NCI-H510A (cell line): Measurements from ENCODE around the gene ADARB2.
"Not testable (repeated sequence)": the region's sequence is repeated elsewhere in the genome, so short reads cannot be mapped to it uniquely, and the experiment has no call there.

ENCODE experiments used
- DNase-seq: peaks from one replicate; lab custom pipeline; 2025; lab: John Stamatoyannopoulos, UW

The ADARB2 gene

DNA sequence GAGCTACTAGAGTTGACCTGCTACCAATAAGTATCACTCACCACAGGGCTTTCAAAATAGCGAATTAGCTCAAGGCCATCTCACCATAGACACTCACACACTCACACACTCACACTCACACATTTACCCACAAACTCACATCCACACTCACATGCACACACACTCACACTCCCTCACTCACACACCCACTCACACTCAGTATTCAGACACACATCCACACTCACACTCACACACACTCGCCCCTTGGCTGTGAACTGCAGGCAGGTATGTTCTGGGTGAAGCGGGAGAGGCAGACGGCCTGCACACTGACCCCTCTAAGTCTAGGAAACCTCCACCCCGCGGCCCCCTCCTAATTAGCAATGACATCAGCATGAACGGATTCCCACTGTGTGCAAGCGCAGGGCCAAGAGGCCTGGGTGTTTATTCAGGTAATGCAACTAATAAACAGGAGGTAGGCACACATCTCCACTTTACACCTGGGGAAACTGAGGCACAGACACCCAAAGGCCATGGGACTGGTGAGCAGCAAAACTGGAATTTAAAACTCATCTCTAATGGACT lies 94.6 kb downstream of the ADARB2 start:
- no peak for DNase-seq

DNA sequence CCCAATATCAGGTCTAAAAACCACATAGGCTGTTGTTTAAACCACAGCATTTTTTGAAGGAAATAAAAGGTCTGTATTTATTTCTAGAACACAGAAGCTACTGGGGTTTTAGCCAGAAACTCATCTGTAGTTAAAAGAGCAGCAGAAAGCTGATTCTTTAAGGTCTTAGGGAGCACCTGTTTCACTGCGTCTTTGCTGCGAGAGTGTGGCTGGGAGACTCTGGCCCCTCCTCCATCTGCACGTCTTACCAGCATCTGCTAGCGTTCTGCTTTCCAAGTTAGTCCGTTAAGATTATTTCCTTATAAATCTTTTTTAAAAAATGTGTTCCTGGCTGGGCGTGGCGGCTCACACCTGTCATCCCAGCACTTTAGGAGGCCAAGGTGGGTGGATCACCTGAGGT lies 95.9 kb downstream of the ADARB2 start:
- no peak for DNase-seq

DNA sequence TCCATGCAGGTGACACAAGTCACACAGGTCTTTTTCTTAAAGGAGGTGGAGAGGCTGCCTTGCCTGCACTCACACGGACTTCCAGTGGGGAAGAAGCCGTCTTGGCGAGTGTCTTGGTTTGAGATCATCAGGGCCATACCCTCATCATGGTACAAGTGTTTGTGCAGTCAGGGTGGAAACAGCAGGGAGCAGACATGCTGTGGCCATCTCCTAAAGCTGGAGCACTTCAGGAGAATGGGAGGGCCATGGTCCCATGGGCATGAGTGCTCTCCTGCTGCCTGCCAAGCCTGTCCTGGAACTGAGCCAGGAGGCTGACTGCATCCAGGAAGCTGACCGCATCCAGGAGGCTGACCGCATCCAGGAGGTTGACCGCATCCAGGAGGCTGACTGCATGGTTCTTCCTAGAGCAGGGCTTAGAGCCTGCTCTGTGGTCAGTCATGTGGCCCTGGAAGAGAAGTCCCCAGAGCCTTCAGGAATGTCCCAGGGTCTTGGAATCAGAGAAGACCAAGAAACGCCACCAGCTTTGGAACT lies 98.4 kb downstream of the ADARB2 start:
- peak; percentile 74 for DNase-seq

- DNase-seq, result no peak
These were observed 102.0 kb downstream of the ADARB2 start for GRCh38 chr10:1635340-1635739.

- no peak for DNase-seq
These were observed 103.1 kb downstream of the ADARB2 start for GRCh38 chr10:1634239-1634638.

- DNase-seq, result no peak
These were observed 103.5 kb downstream of the ADARB2 start for GRCh38 chr10:1633783-1634182.

DNA sequence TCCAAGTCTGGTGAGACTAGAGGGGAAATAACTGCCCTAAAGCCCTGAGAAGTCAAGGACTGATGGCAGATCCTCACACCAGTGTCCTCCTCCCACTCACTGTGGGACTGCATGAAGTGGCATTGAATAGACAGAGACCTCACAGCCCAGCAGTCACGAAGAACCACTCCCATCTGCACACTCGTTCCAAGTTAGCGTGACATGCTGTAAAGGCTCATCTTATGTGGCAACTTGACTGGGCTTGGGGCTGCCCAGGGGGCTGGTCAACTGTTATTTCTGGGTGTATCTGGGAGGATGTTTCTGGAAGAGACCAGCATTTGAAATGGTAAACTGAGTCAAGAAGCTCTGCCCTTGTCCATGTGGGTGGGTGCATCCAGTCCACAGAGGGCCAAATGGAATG lies 104.7 kb downstream of the ADARB2 start:
- no peak for DNase-seq

GRCh38 chr10:1632141-1632540 lies 105.2 kb downstream of the ADARB2 start:
- DNase-seq, result no peak

GRCh38 chr10:1631282-1631681 lies 106.0 kb downstream of the ADARB2 start:
- DNase-seq, result peak; percentile 34

GRCh38 chr10:1630304-1630703 lies 107.0 kb downstream of the ADARB2 start:
- no peak for DNase-seq

GRCh38 chr10:1629326-1630198 lies 107.8 kb downstream of the ADARB2 start:
- no peak for DNase-seq

DNA sequence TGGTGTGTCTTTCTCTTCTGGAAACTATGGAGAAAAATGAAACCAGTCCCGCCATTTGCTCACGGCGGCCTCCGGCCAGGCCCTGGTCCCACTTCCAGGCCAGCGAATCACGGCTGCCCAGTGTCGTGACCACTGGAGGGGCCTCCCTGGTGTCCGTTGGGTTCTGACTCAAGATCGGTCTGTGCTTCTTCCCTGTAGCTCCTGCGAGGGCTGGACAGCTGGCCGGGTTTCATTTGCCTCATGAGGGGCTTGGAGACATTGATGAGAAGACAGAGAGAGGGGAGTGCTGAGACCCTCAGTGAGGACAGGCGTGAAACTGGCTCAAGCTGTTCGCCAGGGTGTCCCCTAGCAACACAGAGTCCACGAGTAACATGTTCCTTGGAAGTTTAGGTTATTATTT lies 108.6 kb downstream of the ADARB2 start:
- no peak for DNase-seq

- DNase-seq, result no peak
These were observed 109.4 kb downstream of the ADARB2 start for GRCh38 chr10:1627945-1628344.

- no peak for DNase-seq
These were observed 110.5 kb downstream of the ADARB2 start for GRCh38 chr10:1626835-1627234.

DNA sequence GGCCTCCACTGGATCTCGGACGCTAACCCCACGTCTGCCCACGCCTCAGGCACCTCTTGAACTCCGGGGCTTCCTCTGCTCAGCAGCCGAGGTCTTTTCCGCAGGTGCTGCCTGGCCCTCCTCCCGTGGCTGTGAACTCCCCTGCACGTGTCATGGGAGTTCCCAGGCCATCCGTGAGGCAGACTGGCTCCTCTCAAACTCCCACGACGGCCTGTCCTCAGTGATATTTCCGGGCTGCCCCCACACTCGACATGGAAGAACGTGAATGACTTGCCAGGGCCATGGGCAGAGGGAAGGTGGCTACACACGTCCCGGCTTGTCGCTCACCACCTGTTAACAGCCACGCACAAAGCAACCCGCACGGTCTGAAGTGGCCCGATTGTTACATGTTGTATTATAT lies 110.9 kb downstream of the ADARB2 start:
- no peak for DNase-seq

DNA sequence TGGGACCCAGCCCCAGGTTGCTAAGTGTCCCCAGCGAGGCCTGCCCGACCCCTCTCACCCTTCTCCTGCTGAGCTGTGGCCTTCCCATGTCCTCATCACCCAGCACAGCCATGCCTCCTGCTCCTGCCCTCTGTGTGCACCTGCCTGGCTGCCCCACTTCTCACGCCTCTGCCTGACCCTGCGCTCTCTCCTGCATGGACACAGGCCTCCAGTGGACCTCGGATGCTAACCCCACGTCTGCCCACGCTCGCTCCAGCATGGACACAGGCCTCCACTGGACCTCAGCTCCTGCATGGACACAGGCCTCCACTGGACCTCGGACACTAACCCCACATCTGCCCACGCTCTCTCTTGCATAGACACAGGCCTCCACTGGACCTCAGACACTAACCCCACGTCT lies 111.6 kb downstream of the ADARB2 start:
- no peak for DNase-seq

DNA sequence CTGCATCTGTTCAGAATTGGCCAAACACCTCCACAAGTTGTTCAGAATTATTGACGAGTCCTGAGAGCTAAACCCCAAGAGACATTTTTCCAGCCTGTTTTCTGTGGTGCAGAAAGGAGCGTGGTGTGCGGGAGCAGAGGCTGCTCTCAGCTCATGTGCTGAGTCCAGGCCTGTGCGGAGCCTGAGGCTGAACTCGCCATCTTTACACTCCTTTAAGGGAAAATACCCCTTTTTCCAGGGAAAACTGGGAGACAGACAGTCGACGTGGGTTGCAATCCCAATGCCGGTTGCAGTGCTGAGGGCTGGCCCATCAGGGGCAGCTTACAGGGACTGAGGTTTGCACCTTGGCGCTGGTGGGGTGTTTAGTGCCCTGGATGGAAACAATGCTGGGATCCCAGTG lies 112.2 kb downstream of the ADARB2 start:
- no peak for DNase-seq

GRCh38 chr10:1624240-1624639 lies 113.1 kb downstream of the ADARB2 start:
- no peak for DNase-seq

- DNase-seq, result no peak
These were observed 116.5 kb downstream of the ADARB2 start for GRCh38 chr10:1620803-1621202.

DNA sequence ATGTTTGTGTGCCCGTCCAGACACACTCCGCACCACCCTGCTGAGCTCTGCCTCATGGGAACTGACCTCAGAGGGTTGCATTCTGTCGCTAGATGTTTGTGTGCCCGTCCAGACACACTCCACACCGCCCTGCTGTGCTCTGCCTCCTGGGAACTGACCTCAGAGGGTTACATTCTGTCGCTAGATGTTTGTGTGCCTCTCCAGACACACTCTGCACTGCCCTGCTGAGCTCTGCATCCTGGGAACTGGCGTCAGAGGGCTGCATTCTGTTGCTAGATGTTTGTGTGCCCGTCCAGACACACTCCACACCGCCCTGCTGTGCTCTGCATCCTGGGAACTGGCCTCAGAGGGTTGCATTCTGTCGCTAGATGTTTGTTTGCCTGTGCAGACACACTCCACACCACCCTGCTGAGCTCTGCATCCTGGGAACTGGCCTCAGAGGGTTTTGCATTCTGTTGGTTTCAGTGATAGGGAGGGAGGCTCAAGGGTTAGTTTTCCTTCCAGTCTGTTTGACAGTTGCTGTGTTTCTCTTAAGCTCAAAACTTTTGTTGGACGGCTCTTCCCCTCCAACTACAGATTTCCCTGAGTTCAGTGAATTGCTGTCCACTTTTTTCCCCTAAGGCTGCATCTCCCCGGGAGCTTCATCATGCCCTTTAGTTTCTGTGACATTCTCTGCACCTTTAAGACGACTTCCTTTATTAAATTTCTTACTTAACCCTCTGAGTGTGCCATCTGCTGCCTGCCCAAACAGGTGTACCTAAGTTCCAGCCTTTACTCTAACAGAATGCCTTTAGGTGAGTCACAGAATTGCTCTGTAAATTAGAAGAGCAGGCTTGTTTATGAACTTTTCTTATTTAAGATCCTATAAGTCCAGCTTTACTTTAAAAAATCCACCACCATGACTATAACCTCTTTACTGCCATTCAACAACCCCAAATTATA lies 119.7 kb downstream of the ADARB2 start:
- DNase-seq, result not testable (repeated sequence)

- DNase-seq, result not testable (repeated sequence)
These were observed 120.6 kb downstream of the ADARB2 start for GRCh38 chr10:1616701-1617100.

DNA sequence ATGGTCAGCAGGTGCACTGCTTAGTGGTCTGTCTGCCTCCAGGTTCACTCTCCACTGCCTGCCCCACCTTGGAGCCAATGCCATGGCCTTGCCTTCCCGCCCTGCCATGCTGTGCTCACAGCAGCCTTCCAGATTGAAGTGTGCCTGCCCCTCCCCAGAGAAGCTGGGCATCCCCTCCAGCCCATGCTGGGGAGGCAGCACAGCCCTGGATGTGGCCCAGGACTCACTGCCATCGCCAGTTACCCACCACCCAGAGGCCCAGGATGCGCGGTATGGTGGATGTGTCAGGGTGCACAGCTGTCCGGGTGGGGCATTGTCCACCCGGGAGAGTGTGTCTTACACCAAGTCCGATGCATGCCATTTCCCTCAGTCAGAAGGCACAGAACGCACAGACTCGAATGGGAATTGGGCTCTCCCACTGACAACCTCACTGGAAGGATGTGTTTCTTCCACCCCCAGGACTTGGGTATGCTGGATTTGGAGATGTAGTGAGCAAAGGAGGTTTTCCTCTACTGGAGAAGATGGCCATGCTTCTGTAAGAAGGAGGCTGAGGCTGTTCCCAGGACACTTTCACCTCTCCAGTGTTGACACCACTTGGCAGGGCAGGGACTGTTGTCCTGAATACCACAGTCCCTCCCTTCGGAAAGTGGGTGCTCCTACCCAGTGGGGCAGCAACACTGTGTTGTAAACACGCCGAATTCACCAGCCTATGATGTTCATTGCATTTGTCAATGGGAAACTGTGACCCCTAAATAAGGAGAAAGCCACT lies 122.0 kb downstream of the ADARB2 start:
- DNase-seq, result no peak
